Osteoblast (primary cell): ENCODE measurements around the gene DNAJC1. TPM values are rescaled to one million over a fixed set of nuclear protein-coding genes. Genes with fewer than 3 reads are reported as not detected.

Experiments used
- DNase-seq: peaks from one replicate; pipeline ENCODE4 v3.0.0; 2011; ENCODE audit warnings: low spot score, mixed read lengths; ENCODE audit not compliant: insufficient read length; ENCODE audit errors: missing footprints
- H2AFZ ChIP-seq: 2 replicates; pipeline ENCODE4 v1.6.0; 2011; ENCODE audit warnings: mild to moderate bottlenecking, low read length
- H3K27ac ChIP-seq: 2 replicates; pipeline ENCODE4 v1.5.1; 2011; ENCODE audit warnings: mild to moderate bottlenecking, low read depth, low read length, moderate library complexity
- H3K27me3 ChIP-seq: 2 replicates; pipeline ENCODE4 v1.6.0; 2012; ENCODE audit warnings: mild to moderate bottlenecking, control low read depth, inconsistent platforms, low read length, moderate library complexity; ENCODE audit not compliant: insufficient read depth
- H3K36me3 ChIP-seq: 2 replicates; pipeline ENCODE4 v1.5.1; 2011; ENCODE audit warnings: mild to moderate bottlenecking, low read length, control low read depth, moderate library complexity; ENCODE audit not compliant: insufficient read depth
- H3K4me1 ChIP-seq: 2 replicates; pipeline ENCODE4 v1.5.1; 2011; ENCODE audit warnings: mild to moderate bottlenecking, low read length, control low read depth, moderate library complexity; ENCODE audit not compliant: insufficient read depth
- H3K4me2 ChIP-seq: 2 replicates; pipeline ENCODE4 v1.6.0; 2011; ENCODE audit warnings: mild to moderate bottlenecking, low read length; ENCODE audit not compliant: insufficient read depth
- H3K4me3 ChIP-seq: fragments of 200-600 bp; sonication (generic); 3 replicates; pipeline ENCODE4 v1.5.1; 2012; ENCODE audit warnings: mild to moderate bottlenecking, low read length, inconsistent platforms; ENCODE audit not compliant: insufficient read depth
- H3K79me2 ChIP-seq: 2 replicates; pipeline ENCODE4 v1.6.0; 2012; ENCODE audit warnings: mild to moderate bottlenecking, low read length, control low read depth, inconsistent platforms; ENCODE audit not compliant: insufficient read depth
- H3K9me3 ChIP-seq: 2 replicates; pipeline ENCODE4 v1.5.1; 2011; ENCODE audit warnings: low read depth, low read length, control low read depth
- H4K20me1 ChIP-seq: 2 replicates; pipeline ENCODE4 v1.6.0; 2012; ENCODE audit warnings: mild to moderate bottlenecking, low read length, control low read depth; ENCODE audit not compliant: insufficient read depth
- total RNA-seq: library from RNA; depleted of rRNA; stranded (reverse); fragments of >200 nt; gene quantifications from 2 replicates; pipeline ENCODE4 v1.2.3, GENCODE V29; 2012
- TF ChIP-seq, protein P1 (sequence below): IDR thresholded peaks from 2 replicates; pipeline ENCODE4 v1.5.1; 2011; ENCODE audit warnings: mild to moderate bottlenecking, low read depth, low read length, moderate library complexity; ENCODE audit errors: extremely low read depth

Gene DNAJC1
- total RNA-seq, 1 donor, result 83.2 TPM

DNA sequence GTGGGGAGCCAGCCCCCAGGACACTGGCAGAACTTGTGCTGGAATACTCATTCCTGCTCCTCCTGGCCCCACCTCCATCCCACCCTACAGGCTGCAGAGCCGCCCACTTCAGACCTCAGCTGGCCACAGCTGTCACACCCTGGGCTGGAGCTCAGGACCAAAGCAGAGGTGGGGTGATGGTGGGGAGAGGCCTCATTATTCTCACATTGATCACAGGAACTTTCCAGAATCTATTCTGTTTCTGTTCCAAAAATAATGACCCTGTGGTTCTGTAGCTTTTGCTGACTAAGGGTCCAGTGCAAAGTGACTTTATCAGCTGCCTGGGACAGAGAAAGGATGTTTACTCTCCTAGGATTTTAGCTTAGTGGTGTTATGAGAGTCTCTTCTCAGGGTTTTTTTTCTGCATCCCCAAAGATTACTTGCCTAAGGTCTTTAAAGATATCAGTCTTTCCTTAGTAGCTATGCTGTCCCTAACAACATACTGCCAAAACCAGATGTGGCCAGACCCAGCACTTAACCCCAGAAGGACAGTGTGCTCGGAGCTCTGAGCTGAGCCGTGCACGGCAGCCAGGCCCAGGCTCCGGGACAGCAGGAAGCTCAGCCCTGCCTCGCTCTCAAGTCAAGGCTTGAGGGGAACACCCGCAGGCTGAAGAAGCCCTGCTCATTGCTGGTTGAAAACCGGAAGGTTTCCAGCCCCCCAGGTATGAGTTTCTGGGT, 246.2 kb downstream of the DNAJC1 start:
- Histone ChIP-seq H3K36me3 (no peaks in the 10 kb centered on the region), H3K4me3 (no peak overlapping the region), H3K9me3 (no peaks in the 10 kb centered on the region), H3K4me2 (no peak overlapping the region), H3K27ac (no peak overlapping the region), H3K4me1 (no peaks in the 10 kb centered on the region), H2AFZ (no peak overlapping the region), H4K20me1 (no peaks in the 10 kb centered on the region), H3K27me3 (no peaks in the 10 kb centered on the region), H3K79me2 (no peaks in the 10 kb centered on the region)
- TF ChIP-seq, protein P1, sequence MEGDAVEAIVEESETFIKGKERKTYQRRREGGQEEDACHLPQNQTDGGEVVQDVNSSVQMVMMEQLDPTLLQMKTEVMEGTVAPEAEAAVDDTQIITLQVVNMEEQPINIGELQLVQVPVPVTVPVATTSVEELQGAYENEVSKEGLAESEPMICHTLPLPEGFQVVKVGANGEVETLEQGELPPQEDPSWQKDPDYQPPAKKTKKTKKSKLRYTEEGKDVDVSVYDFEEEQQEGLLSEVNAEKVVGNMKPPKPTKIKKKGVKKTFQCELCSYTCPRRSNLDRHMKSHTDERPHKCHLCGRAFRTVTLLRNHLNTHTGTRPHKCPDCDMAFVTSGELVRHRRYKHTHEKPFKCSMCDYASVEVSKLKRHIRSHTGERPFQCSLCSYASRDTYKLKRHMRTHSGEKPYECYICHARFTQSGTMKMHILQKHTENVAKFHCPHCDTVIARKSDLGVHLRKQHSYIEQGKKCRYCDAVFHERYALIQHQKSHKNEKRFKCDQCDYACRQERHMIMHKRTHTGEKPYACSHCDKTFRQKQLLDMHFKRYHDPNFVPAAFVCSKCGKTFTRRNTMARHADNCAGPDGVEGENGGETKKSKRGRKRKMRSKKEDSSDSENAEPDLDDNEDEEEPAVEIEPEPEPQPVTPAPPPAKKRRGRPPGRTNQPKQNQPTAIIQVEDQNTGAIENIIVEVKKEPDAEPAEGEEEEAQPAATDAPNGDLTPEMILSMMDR, result no peak
- DNase-seq, result peak; percentile 73

DNA sequence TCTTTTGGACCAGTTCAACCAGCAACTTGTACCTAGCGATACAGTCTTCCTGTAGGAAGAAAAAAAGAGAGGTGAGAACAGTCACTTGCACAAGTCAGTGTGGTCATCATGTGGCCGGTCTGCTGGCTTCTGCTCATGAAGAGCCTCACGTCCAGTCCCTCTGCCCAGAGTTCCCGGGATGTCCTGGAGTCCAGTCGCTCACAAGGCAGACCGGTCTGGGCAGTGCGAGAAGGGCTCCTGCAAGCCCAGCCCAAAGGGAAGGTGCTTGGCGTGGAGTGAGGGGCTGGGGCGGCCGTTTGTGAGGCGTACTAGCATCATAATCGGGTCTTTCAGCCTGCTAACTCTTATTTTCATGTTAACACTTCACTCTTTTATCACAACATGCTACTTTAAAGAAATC, 246.8 kb downstream of the DNAJC1 start:
- Histone ChIP-seq H3K4me3 (no peak overlapping the region), H2AFZ (no peak overlapping the region), H3K9me3 (no peaks in the 10 kb centered on the region), H4K20me1 (no peaks in the 10 kb centered on the region), H3K27me3 (no peaks in the 10 kb centered on the region), H3K4me2 (no peak overlapping the region), H3K36me3 (no peaks in the 10 kb centered on the region), H3K27ac (no peak overlapping the region), H3K79me2 (no peaks in the 10 kb centered on the region), H3K4me1 (no peaks in the 10 kb centered on the region)
- DNase-seq, result no peak
- TF ChIP-seq, protein P1, result no peak

DNA sequence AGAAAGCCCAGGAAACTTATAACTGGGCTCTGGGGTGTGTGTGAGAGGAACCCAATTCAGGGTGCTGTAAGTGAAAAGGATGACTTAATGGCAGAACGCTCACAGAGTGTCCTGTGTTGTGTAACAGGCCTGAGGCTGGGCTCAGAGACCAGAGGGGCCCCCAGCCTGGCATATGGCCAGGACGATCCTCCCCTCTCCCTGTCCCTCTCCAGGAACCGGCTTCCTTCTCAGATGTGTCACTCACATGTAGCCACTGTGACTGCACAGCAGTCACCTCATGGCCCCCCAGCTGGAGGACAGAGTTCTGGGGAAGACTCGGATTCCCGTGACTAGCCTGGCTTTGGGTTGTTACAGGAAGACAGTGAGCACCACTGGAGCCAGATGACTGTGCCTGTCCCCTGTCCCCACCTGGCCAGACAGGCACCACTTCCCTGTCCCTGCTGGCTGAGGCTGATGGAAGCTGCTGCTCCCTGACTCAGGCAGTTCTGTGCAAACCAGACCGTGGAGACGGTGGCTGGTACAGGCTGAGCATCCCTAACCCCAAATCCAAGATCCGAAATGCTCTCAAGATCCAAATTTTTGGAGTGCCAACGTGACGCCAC, 249.0 kb downstream of the DNAJC1 start:
- no peak overlapping the region for H2AFZ ChIP-seq
- no peak overlapping the region for H3K27ac ChIP-seq
- H4K20me1 ChIP-seq, result no peaks in the 10 kb centered on the region
- TF ChIP-seq, protein P1, result no peak
- H3K9me3 ChIP-seq, result no peaks in the 10 kb centered on the region
- no peak for DNase-seq
- H3K27me3 ChIP-seq, result no peaks in the 10 kb centered on the region
- H3K79me2 ChIP-seq, result no peaks in the 10 kb centered on the region
- no peaks in the 10 kb centered on the region for H3K36me3 ChIP-seq
- no peak overlapping the region for H3K4me3 ChIP-seq
- no peak overlapping the region for H3K4me2 ChIP-seq
- no peaks in the 10 kb centered on the region for H3K4me1 ChIP-seq

DNA sequence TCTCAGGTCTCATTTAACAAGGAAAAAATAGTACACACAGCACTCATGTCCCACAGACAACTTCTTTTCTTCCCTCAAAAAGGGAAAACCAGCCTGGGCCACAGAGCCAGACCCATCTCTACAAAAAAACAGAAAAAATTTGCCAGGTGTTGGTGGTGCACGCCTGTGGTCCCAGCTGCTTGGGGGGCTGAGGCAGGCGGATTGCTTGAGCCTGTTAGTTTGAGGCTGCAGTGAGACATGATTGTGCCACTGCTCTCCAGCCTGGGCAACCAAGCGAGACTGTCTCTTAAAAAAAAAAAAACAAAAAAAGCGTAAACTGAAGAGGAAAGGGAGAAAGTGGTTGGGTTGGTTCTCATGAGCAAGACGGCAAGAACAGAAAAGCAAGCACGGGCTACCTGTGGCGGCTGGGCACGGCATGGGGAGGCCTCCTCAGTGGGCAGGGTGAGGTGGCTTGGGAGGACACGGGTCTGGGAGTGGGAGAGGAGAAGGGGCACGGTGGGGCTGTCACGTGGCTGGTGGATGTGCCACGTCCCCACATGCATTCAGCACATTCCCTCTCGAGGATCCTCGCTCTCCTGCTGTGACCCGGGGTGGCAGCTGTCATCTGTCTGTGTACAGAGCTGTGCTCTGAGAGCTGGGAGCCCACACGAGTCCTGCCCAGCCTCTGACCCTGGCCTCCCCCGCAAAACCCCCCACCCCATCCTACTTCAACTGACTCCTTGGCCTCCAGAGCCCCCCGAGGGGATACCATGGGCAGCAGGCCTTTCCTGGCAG, 249.8 kb downstream of the DNAJC1 start:
- Histone ChIP-seq H3K4me2 (no peak overlapping the region), H3K36me3 (no peaks in the 10 kb centered on the region), H3K9me3 (no peaks in the 10 kb centered on the region), H3K4me3 (no peak overlapping the region), H3K27me3 (no peaks in the 10 kb centered on the region), H2AFZ (no peak overlapping the region), H4K20me1 (no peaks in the 10 kb centered on the region), H3K79me2 (no peaks in the 10 kb centered on the region), H3K4me1 (no peaks in the 10 kb centered on the region), H3K27ac (no peak overlapping the region)
- TF ChIP-seq, protein P1, result no peak
- no peak for DNase-seq
